H1 (cell line): Measurements from ENCODE around the gene METAP1D. TPM values are rescaled to one million over a fixed set of nuclear protein-coding genes. Genes with fewer than 3 reads are reported as not detected.
A peak's percentile ranks its signal among the peaks of the same experiment; 100 is the strongest.

Experiments
- CTCF ChIA-PET: fragments of 300-600 bp; sonication (Branson Sonifier 250); formaldehyde crosslinking; loops from one replicate; lab custom pipeline; 2021; ENCODE audit not compliant: partially characterized antibody; lab: Charles Lee
- POLR2A ChIA-PET: fragments of 300-600 bp; sonication (Branson Sonifier 250); formaldehyde crosslinking; loops from one replicate; lab custom pipeline; 2021; ENCODE audit warnings: inconsistent platforms; ENCODE audit not compliant: partially characterized antibody; lab: Charles Lee
- DNase-seq, 2 experiments: peaks; one replicate each; pipeline versions ENCODE4 v3.0.0 to v3.0.0-alpha.2; 2010 to 2022; ENCODE audit warnings: low spot score in 2 of 2, low read depth in 1 of 2, mixed read lengths in 1 of 2
- FAIRE-seq: peaks from 2 replicates; lab custom pipeline; 2011; peaks lifted over from hg19 to GRCh38; lab: Jason Lieb, UNC
- H2AFZ ChIP-seq: 2 replicates; pipeline ENCODE4 v1.8.1; 2012; ENCODE audit warnings: low read length, inconsistent platforms
- H2AK5ac ChIP-seq: 2 replicates; pipeline ENCODE4 v1.6.1; 2013; ENCODE audit warnings: low read depth, low read length
- H2BK120ac ChIP-seq: replicated peaks from 2 replicates; pipeline ENCODE3; 2013; ENCODE audit warnings: low read depth, low read length, inconsistent platforms
- H2BK12ac ChIP-seq: 2 replicates; pipeline ENCODE4 v1.6.1; 2013; ENCODE audit warnings: low read depth, low read length
- H2BK15ac ChIP-seq: 2 replicates; pipeline ENCODE4 v1.6.1; 2013; ENCODE audit warnings: low read length
- H2BK20ac ChIP-seq: 2 replicates; pipeline ENCODE4 v1.6.1; 2013; ENCODE audit warnings: low read length
- H2BK5ac ChIP-seq: 2 replicates; pipeline ENCODE4 v1.6.1; 2013; ENCODE audit warnings: low read depth, low read length
- H3K14ac ChIP-seq: 2 replicates; pipeline ENCODE4 v1.6.1; 2013; ENCODE audit warnings: inconsistent platforms; ENCODE audit not compliant: insufficient read length
- H3K18ac ChIP-seq: 2 replicates; pipeline ENCODE4 v1.6.1; 2013; ENCODE audit warnings: low read length; ENCODE audit errors: extremely low read depth
- H3K23ac ChIP-seq: 2 replicates; pipeline ENCODE4 v1.6.1; 2013; ENCODE audit warnings: inconsistent platforms; ENCODE audit not compliant: insufficient read length
- H3K23me2 ChIP-seq: 2 replicates; pipeline ENCODE4 v1.6.1; 2013; ENCODE audit warnings: low read depth, low read length
- H3K27ac ChIP-seq: 2 replicates; pipeline ENCODE4 v1.6.1; 2011; ENCODE audit warnings: low read depth, low read length, inconsistent platforms
- H3K27me3 ChIP-seq, 4 experiments: replicated peaks in 1 of 4; 1 replicate in 1 of 4; 2 replicates in 3 of 4; pipeline versions ENCODE4 v1.6.1 to v1.8.1; 2011 to 2013; ENCODE audit warnings: low read length in 3 of 4, mild to moderate bottlenecking in 3 of 4, inconsistent platforms in 2 of 4, mixed read lengths in 2 of 4, moderate library complexity in 1 of 4; ENCODE audit not compliant: control insufficient read depth in 3 of 4, insufficient read depth in 3 of 4; ENCODE audit errors: extremely low read depth in 1 of 4
- H3K36me3 ChIP-seq, 4 experiments: 2 replicates each; pipeline versions ENCODE4 v1.6.1 to v1.8.1; 2011 to 2013; ENCODE audit warnings: mild to moderate bottlenecking in 4 of 4, low read length in 3 of 4, moderate library complexity in 2 of 4, control low read depth in 1 of 4, inconsistent platforms in 1 of 4; ENCODE audit not compliant: insufficient read depth in 4 of 4, control insufficient read depth in 2 of 4
- H3K4ac ChIP-seq: replicated peaks from 2 replicates; pipeline ENCODE3; 2013; ENCODE audit warnings: low read length, low read depth, mixed read lengths, inconsistent platforms; ENCODE audit not compliant: insufficient read length
- H3K4me1 ChIP-seq, 4 experiments: replicated peaks in 1 of 4; 1 replicate in 1 of 4; 2 replicates in 3 of 4; pipeline versions ENCODE4 v1.6.1 to v1.8.1; 2011 to 2013; ENCODE audit warnings: low read length in 3 of 4, inconsistent platforms in 2 of 4, mixed read lengths in 1 of 4; ENCODE audit not compliant: insufficient read depth in 4 of 4, control insufficient read depth in 3 of 4
- H3K4me2 ChIP-seq, 2 experiments: 2 replicates each; pipeline versions ENCODE4 v1.6.1 to v1.8.1; 2011 to 2013; ENCODE audit warnings: low read depth in 2 of 2, low read length in 2 of 2, control low read depth in 1 of 2, inconsistent platforms in 1 of 2, mild to moderate bottlenecking in 1 of 2; ENCODE audit not compliant: insufficient read depth in 1 of 2
- H3K4me3 ChIP-seq, 4 experiments: fragments of 200-600, 300-600 bp in 1 of 4; sonication (generic), shearing (Covaris generic), sonication (Bioruptor Twin) in 1 of 4; 2 replicates each; pipeline versions ENCODE4 v1.5.1 to v1.8.1; 2011 to 2016; ENCODE audit warnings: low read length in 4 of 4, low read depth in 3 of 4, control low read depth in 2 of 4, inconsistent platforms in 2 of 4, mild to moderate bottlenecking in 2 of 4, mixed read lengths in 1 of 4, moderate library complexity in 1 of 4; ENCODE audit not compliant: insufficient read depth in 2 of 4; ENCODE audit errors: extremely low read depth in 1 of 4
- H3K56ac ChIP-seq: replicated peaks from 2 replicates; pipeline ENCODE3; 2013; ENCODE audit warnings: low read depth, mild to moderate bottlenecking, mixed read lengths, low read length, inconsistent platforms; ENCODE audit not compliant: insufficient read length
- H3K79me1 ChIP-seq: 2 replicates; pipeline ENCODE4 v1.6.1; 2013; ENCODE audit warnings: low read depth, low read length, control low read depth
- H3K79me2 ChIP-seq, 2 experiments: 2 replicates each; pipeline versions ENCODE4 v1.6.1 to v1.8.1; 2012 to 2013; ENCODE audit warnings: low read length in 2 of 2, mild to moderate bottlenecking in 2 of 2, inconsistent platforms in 1 of 2; ENCODE audit not compliant: insufficient read depth in 2 of 2, control insufficient read depth in 1 of 2
- H3K9ac ChIP-seq, 4 experiments: replicated peaks in 1 of 4; 1 replicate in 1 of 4; 2 replicates in 3 of 4; pipeline versions ENCODE4 v1.6.1 to v1.8.1; 2011 to 2013; ENCODE audit warnings: low read depth in 3 of 4, low read length in 3 of 4, control low read depth in 2 of 4, mild to moderate bottlenecking in 2 of 4, moderate library complexity in 2 of 4, inconsistent platforms in 1 of 4; ENCODE audit errors: extremely low read depth in 1 of 4
- H3K9me3 ChIP-seq, 2 experiments: 2 replicates each; pipeline versions ENCODE4 v1.6.1 to v1.8.1; 2012 to 2013; ENCODE audit warnings: mild to moderate bottlenecking in 2 of 2, moderate library complexity in 2 of 2, control low read depth in 1 of 2, inconsistent platforms in 1 of 2, low read depth in 1 of 2, low read length in 1 of 2, mixed read lengths in 1 of 2; ENCODE audit not compliant: insufficient read depth in 2 of 2
- H4K20me1 ChIP-seq, 2 experiments: replicated peaks in 1 of 2; 2 replicates each; pipeline versions ENCODE3 to v1.8.1; 2011 to 2013; ENCODE audit warnings: inconsistent platforms in 2 of 2, low read length in 2 of 2, mild to moderate bottlenecking in 1 of 2; ENCODE audit not compliant: insufficient read depth in 2 of 2, control insufficient read depth in 1 of 2
- H4K5ac ChIP-seq: 2 replicates; pipeline ENCODE4 v1.6.1; 2013; ENCODE audit warnings: low read length, low read depth, mixed read lengths, inconsistent platforms; ENCODE audit not compliant: insufficient read length
- H4K8ac ChIP-seq: 2 replicates; pipeline ENCODE4 v1.8.0; 2013; ENCODE audit warnings: mild to moderate bottlenecking, moderate library complexity, low read length, inconsistent platforms; ENCODE audit not compliant: insufficient read depth; ENCODE audit errors: extremely low read depth
- H4K91ac ChIP-seq: replicated peaks from 2 replicates; pipeline ENCODE3; 2013; ENCODE audit warnings: low read length, mixed read lengths, inconsistent platforms; ENCODE audit not compliant: insufficient read length
- BRCA1 ChIP-seq: IDR thresholded peaks from 2 replicates; pipeline ENCODE4 v1.6.1; 2012; ENCODE audit warnings: low read depth, low read length, improper control_type of control experiment
- CTBP2 ChIP-seq: IDR thresholded peaks from 2 replicates; pipeline ENCODE4 v1.7.0; 2011; ENCODE audit warnings: borderline replicate concordance, mild to moderate bottlenecking, moderate library complexity, mixed read lengths, low read length; ENCODE audit not compliant: insufficient read depth, insufficient read length
- EZH2 ChIP-seq: fragments of 200-600 bp; sonication (generic); IDR thresholded peaks from 2 replicates; pipeline ENCODE4 v1.7.1; 2012; ENCODE audit warnings: low read depth, mild to moderate bottlenecking, moderate library complexity, low read length, inconsistent platforms; ENCODE audit not compliant: severe bottlenecking
- KDM4A ChIP-seq: IDR thresholded peaks from one replicate; pipeline ENCODE4 v1.7.1; 2012; ENCODE audit warnings: low read depth, mild to moderate bottlenecking, moderate library complexity, low read length, inconsistent platforms; ENCODE audit not compliant: severe bottlenecking
- KDM5A ChIP-seq: fragments of 200-600 bp; IDR thresholded peaks from 2 replicates; pipeline ENCODE4 v1.7.1; 2012; ENCODE audit warnings: mild to moderate bottlenecking, low read length, inconsistent platforms, mixed read lengths
- RXRA ChIP-seq: IDR thresholded peaks from 2 replicates; pipeline ENCODE4 v1.6.1; 2011; ENCODE audit warnings: low read depth, mild to moderate bottlenecking, low read length, moderate library complexity; ENCODE audit not compliant: insufficient read depth
- SIRT6 ChIP-seq: IDR thresholded peaks from one replicate; pipeline ENCODE4 v1.7.1; 2012; ENCODE audit warnings: low read length, inconsistent platforms
- TBP ChIP-seq: IDR thresholded peaks from 2 replicates; pipeline ENCODE4 v1.6.1; 2011; ENCODE audit warnings: low read depth, low read length, improper control_type of control experiment
- TEAD4 ChIP-seq: IDR thresholded peaks from 2 replicates; pipeline ENCODE4 v1.6.1; 2012; ENCODE audit warnings: low read depth, low read length, inconsistent platforms, mixed read lengths
- USF2 ChIP-seq: IDR thresholded peaks from 2 replicates; pipeline ENCODE4 v1.6.1; 2011; ENCODE audit warnings: low read length, improper control_type of control experiment
- WGBS, 2 experiments: shearing (Covaris generic) in 1 of 2; methylation state at CpG; one replicate each; pipeline versions ENCODE4 v1.1.6 to v1.1.7; 2013 to 2015; ENCODE audit warnings: low lambda C conversion rate in 2 of 2, mixed read lengths in 2 of 2, inconsistent platforms in 1 of 2, low coverage in 1 of 2, missing lambda C conversion rate in 1 of 2; ENCODE audit not compliant: insufficient replicate concordance in 2 of 2, insufficient coverage in 1 of 2, insufficient read length in 1 of 2; ENCODE audit errors: extremely low coverage in 1 of 2, missing lambda C conversion rate in 1 of 2; 5-methylcytosine and 5-hydroxymethylcytosine counted together
- polyA plus RNA-seq, 7 experiments: library from polyadenylated mRNA; depleted of rRNA in 3 of 7; stranded (reverse) in 5 of 7; unstranded in 2 of 7; fragments of >200 nt in 5 of 7; fragments of 200-250 nt in 2 of 7; gene quantifications; 1 replicate in 5 of 7; 2 replicates in 1 of 7; 4 replicates in 1 of 7; pipeline versions ENCODE4 v1.2.1 to v1.2.3, GENCODE V29; 2011 to 2013; ENCODE audit warnings: missing spikeins in 2 of 7, mixed read lengths in 2 of 7
- total RNA-seq: library from RNA; stranded (reverse); fragmentation: NEBNext Ultra II Directional; extraction: Animal tissue kit (Norgen Biotek cat#: 25700); gene quantifications from 2 replicates; pipeline ENCODE4 v1.2.1, GENCODE V29; 2021

Gene METAP1D
- total and polyA plus RNA-seq, 2 of the 8 experiments (the other 6 are each of a cell fraction or from before 2014, with no cell fraction given) = 3.9 to 6.2 TPM

DNA sequence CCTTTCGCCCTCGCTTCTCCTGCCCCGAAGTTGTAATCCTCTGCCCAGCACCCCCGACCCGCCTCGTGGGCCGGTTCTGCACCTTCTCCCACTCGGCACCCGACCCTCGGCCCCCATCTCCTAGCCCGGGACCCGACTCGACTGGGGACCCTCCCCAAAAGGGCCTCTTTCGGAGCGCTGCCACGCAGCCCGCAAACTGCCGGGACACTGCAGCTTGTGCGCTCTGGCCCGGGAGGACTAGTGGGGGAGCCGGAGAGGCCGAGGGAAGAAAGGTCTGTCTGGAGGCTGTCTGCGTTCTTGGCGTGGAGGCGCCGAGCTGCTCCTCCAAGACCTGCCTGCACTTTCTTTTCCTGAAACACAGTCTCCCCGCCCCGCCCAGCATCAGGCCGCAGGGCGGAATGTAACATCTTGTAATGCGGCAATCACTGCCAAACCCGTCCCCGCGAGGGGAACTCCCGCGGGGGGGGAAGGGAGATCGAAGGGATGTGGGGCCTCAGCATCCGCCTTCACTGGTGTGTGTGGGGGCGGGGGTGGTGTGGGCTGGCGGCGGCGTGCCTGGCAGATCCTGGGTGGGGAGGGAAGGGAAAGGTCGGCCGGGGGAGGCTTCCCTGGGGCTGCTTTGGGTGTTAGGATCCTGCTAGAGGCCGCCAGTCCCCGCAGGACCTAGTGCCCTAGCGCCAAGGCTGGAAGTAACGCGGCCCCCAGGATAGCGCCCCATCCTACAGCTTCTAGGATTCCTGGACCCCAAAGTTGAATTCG lies 95.6 kb downstream of the METAP1D start:
- no peak overlapping the region; the same call in none of the 2 replicates for H2BK20ac ChIP-seq
- 3% methylated on average over 44 of the region's 51 CpGs; no CpG with 5 or more reads in 1 of the 2 experiments for WGBS, 2 experiments
- peak overlapping the region; percentile 70 to 97 for H3K4me2 ChIP-seq
- no peak overlapping the region for H2BK5ac ChIP-seq
- H3K36me3 ChIP-seq = peaks cover 0 to 8% (median 0%) of the 10 kb centered on the region in 4 experiments; a peak in 1 of 8 replicates
- POLR2A ChIA-PET = interaction anchor here (1.2 to 16.0 kb wide), 3 partner anchors 8 to 13 kb away, joined by 3 to 184 read pairs (median 8); partner anchors contain the start of gene DLX1
- H4K8ac ChIP-seq = peak overlapping the region; percentile 47; the same call in 1 of the 2 replicates
- 0 out of 2 replicates have a peak overlapping the region, but pooled peaks have one; percentile 75 for H2BK12ac ChIP-seq
- peaks cover 2 to 36% (median 20%) of the 10 kb centered on the region in 4 experiments for H3K4me1 ChIP-seq
- H4K20me1 ChIP-seq = peaks cover 14 to 28% of the 10 kb centered on the region in 2 experiments
- H3K9ac ChIP-seq = no peak overlapping the region
- H3K23me2 ChIP-seq = peaks cover 13% of the 10 kb centered on the region; the same call in 1 of the 2 replicates
- no peak overlapping the region for H4K5ac ChIP-seq
- H3K23ac ChIP-seq = no peak overlapping the region
- H3K56ac ChIP-seq = no peak overlapping the region
- CTCF ChIA-PET = interaction anchor here (1.2 to 12.4 kb wide), 4 partner anchors 8 to 16 kb away, joined by 3 to 198 read pairs (median 15); partner anchors contain the start of genes DLX1 and DLX2
- no peaks in the 10 kb centered on the region for H3K79me1 ChIP-seq
- peak overlapping the region; percentile 32; the same call in 1 of the 2 replicates for H3K18ac ChIP-seq
- H3K14ac ChIP-seq = no peak overlapping the region
- H3K4me3 ChIP-seq = peak overlapping the region; percentile 8 to 57 (median 32)
- H2BK15ac ChIP-seq = no peak overlapping the region
- no peak overlapping the region for H3K27ac ChIP-seq
- no peak overlapping the region for H4K91ac ChIP-seq
- H3K9me3 ChIP-seq = no peaks in the 10 kb centered on the region
- no peak for FAIRE-seq
- H3K27me3 ChIP-seq = peaks cover 90 to 100% (median 96%) of the 10 kb centered on the region in 4 experiments
- H3K79me2 ChIP-seq = no peaks in the 10 kb centered on the region
- no peak overlapping the region for H2BK120ac ChIP-seq
- H2AK5ac ChIP-seq = 0 out of 2 replicates have a peak overlapping the region, but pooled peaks have one; percentile 57
- no peak overlapping the region for H3K4ac ChIP-seq
- DNase-seq = peak in 1 of 2 experiments; percentile 80
- no peak overlapping the region for H2AFZ ChIP-seq
- no peak for TF ChIP-seq RXRA
- TF ChIP-seq KDM4A = no peak
- no peak for TF ChIP-seq BRCA1
- no peak for TF ChIP-seq SIRT6
- TF ChIP-seq KDM5A = no peak
- peak; percentile 93 for TF ChIP-seq EZH2
- TF ChIP-seq TBP = peak; percentile 64; the same call in 1 of the 2 replicates
- TF ChIP-seq CTBP2 = peak; percentile 96
- TF ChIP-seq USF2 = no peak
- TF ChIP-seq TEAD4 = peak; percentile 52; the same call in 1 of the 2 replicates
